NCI-H2107 treated with DMSO at 0.1 percent for 48 hours (cell line): Measurements from ENCODE around the gene CBFB.
"Not testable (repeated sequence)": the region's sequence is repeated elsewhere in the genome, so short reads cannot be mapped to it uniquely, and the experiment has no call there.

Experiments used
- DNase-seq: peaks from one replicate; lab custom pipeline; 2025; ENCODE audit not compliant: unreplicated experiment; lab: John Stamatoyannopoulos, UW

CBFB gene

GRCh38 chr16:67040906-67041305 lies 12.0 kb downstream of the CBFB start:
- no peak for DNase-seq

GRCh38 chr16:67041520-67041919 lies 12.6 kb downstream of the CBFB start:
- not testable (repeated sequence) for DNase-seq

- DNase-seq = no peak
These were observed 14.5 kb downstream of the CBFB start for GRCh38 chr16:67043420-67043819.

- DNase-seq = no peak
These were observed 21.8 kb downstream of the CBFB start for GRCh38 chr16:67050796-67051195.

- DNase-seq = no peak
These were observed 23.4 kb downstream of the CBFB start for GRCh38 chr16:67052399-67052798.

- no peak for DNase-seq
These were observed 24.9 kb downstream of the CBFB start for GRCh38 chr16:67053767-67054334.

- DNase-seq = no peak
These were observed 26.0 kb downstream of the CBFB start for GRCh38 chr16:67054901-67055300.

- DNase-seq = no peak
These were observed 27.0 kb downstream of the CBFB start for GRCh38 chr16:67055712-67056487.

- no peak for DNase-seq
These were observed 34.1 kb downstream of the CBFB start for GRCh38 chr16:67063008-67063407.

GRCh38 chr16:67068212-67068753 lies 39.3 kb downstream of the CBFB start:
- no peak for DNase-seq

- no peak for DNase-seq
These were observed 42.6 kb downstream of the CBFB start for GRCh38 chr16:67071476-67072048.

GRCh38 chr16:67075331-67075730 lies 46.4 kb downstream of the CBFB start:
- no peak for DNase-seq

- peak; percentile 99 for DNase-seq
These were observed 48.9 kb downstream of the CBFB start for GRCh38 chr16:67077871-67078270.

GRCh38 chr16:67082100-67082499 lies 53.2 kb downstream of the CBFB start:
- no peak for DNase-seq

GRCh38 chr16:67082891-67083290 lies 53.9 kb downstream of the CBFB start:
- DNase-seq = no peak

- DNase-seq = peak; percentile 86
These were observed 55.5 kb downstream of the CBFB start for GRCh38 chr16:67084345-67085028.

- DNase-seq = no peak
These were observed 57.9 kb downstream of the CBFB start for GRCh38 chr16:67086822-67087221.

GRCh38 chr16:67087291-67087690 lies 58.3 kb downstream of the CBFB start:
- no peak for DNase-seq

GRCh38 chr16:67087803-67088202 lies 58.9 kb downstream of the CBFB start:
- DNase-seq = peak; percentile 70

GRCh38 chr16:67088551-67088950 lies 59.6 kb downstream of the CBFB start:
- DNase-seq = no peak

GRCh38 chr16:67089101-67089500 lies 60.2 kb downstream of the CBFB start:
- no peak for DNase-seq
